Measurements from ENCODE around the gene SLC25A34.

- TF ChIP-seq, protein P1, sequence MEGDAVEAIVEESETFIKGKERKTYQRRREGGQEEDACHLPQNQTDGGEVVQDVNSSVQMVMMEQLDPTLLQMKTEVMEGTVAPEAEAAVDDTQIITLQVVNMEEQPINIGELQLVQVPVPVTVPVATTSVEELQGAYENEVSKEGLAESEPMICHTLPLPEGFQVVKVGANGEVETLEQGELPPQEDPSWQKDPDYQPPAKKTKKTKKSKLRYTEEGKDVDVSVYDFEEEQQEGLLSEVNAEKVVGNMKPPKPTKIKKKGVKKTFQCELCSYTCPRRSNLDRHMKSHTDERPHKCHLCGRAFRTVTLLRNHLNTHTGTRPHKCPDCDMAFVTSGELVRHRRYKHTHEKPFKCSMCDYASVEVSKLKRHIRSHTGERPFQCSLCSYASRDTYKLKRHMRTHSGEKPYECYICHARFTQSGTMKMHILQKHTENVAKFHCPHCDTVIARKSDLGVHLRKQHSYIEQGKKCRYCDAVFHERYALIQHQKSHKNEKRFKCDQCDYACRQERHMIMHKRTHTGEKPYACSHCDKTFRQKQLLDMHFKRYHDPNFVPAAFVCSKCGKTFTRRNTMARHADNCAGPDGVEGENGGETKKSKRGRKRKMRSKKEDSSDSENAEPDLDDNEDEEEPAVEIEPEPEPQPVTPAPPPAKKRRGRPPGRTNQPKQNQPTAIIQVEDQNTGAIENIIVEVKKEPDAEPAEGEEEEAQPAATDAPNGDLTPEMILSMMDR (IDR thresholded peaks at IDR 0.05; ENCODE audit: low read depth, low read length, poor library complexity, severe bottlenecking), result no peak
- no peak for TF ChIP-seq EZH2phosphoT487 (IDR thresholded peaks at IDR 0.05; ENCODE audit: borderline replicate concordance, low read length)
Observed at GRCh38 chr1:15705184-15705566, 30.9 kb upstream of the SLC25A34 start.

All from DOHH2 (cell line).